ENCODE results near the gene TBC1D16. TPM values are rescaled to one million over a fixed set of nuclear protein-coding genes. Genes with fewer than 3 reads are reported as not detected.

TBC1D16 gene
- total RNA-seq, 6 experiments from 2014 or later: 15.1 to 25.5 (median 17.9) TPM

- Mint-ChIP-seq H3K27ac (no peak overlapping the region), H3K9me3 (no peaks in the 10 kb centered on the region), H3K4me3 (no peak overlapping the region), H3K27me3 (ENCODE audit: insufficient read depth) (peaks cover 44% of the 10 kb centered on the region), H3K36me3 (ENCODE audit: low read depth) (no peaks in the 10 kb centered on the region), H3K4me1 (ENCODE audit: low read depth) (peaks cover 5% of the 10 kb centered on the region; the same call in 1 of the 2 replicates)
- TF ChIP-seq CTCF (IDR thresholded peaks at IDR 0.05): no peak
- DNase-seq: no peak
Measured at GRCh38 chr17:79888811-79889634, 146.6 kb downstream of the TBC1D16 start.

- H3K27me3 Mint-ChIP-seq (ENCODE audit: insufficient read depth): peaks cover 51% of the 10 kb centered on the region
- DNase-seq: no peak
- H3K9me3 Mint-ChIP-seq: no peaks in the 10 kb centered on the region
- H3K36me3 Mint-ChIP-seq (ENCODE audit: low read depth): no peaks in the 10 kb centered on the region
- H3K27ac Mint-ChIP-seq: no peak overlapping the region
- TF ChIP-seq CTCF (IDR thresholded peaks at IDR 0.05): no peak
- peaks cover 5% of the 10 kb centered on the region; the same call in 1 of the 2 replicates for H3K4me1 Mint-ChIP-seq (ENCODE audit: low read depth)
- no peak overlapping the region for H3K4me3 Mint-ChIP-seq
Measured at GRCh38 chr17:79888009-79888540, 147.6 kb downstream of the TBC1D16 start.

- H3K27ac Mint-ChIP-seq: no peak overlapping the region
- H3K27me3 Mint-ChIP-seq (ENCODE audit: insufficient read depth): peaks cover 53% of the 10 kb centered on the region
Measured at GRCh38 chr17:79887451-79887991, 148.2 kb downstream of the TBC1D16 start.

DNA sequence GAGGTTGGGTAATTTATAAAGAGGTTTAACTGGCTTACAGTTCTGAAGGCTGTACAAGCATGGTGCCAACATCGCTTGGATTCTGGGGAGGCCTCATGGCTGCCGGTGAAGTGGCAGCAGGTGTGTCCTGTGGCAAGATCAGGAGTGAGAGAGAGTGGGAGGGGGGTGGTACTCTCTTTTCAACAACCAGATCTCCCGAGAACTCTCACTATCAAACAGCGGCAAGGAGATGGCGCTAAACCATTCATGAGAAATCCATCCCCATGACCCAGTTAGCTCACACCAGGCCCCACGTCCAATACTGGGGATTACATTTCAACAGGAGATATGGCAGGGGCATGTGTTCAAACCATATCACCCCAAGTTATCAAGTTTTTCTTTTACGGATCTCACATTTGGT is 152.5 kb downstream of the TBC1D16 start:
- Mint-ChIP-seq H3K36me3 (ENCODE audit: low read depth) (no peaks in the 10 kb centered on the region), H3K27ac (no peak overlapping the region), H3K4me3 (no peak overlapping the region), H3K27me3 (ENCODE audit: insufficient read depth) (peaks cover 31% of the 10 kb centered on the region), H3K4me1 (ENCODE audit: low read depth) (no peaks in the 10 kb centered on the region), H3K9me3 (no peaks in the 10 kb centered on the region)
- no peak for TF ChIP-seq CTCF (IDR thresholded peaks at IDR 0.05)
- DNase-seq: no peak

More at GRCh38 chr17:79887451-79887991, 148.2 kb downstream of the TBC1D16 start:
- H3K4me1 Mint-ChIP-seq (ENCODE audit: low read depth): peaks cover 5% of the 10 kb centered on the region; the same call in 1 of the 2 replicates
- no peak for DNase-seq
- no peak for TF ChIP-seq CTCF (IDR thresholded peaks at IDR 0.05)
- H3K9me3 Mint-ChIP-seq: no peaks in the 10 kb centered on the region
- H3K4me3 Mint-ChIP-seq: no peak overlapping the region
- H3K36me3 Mint-ChIP-seq (ENCODE audit: low read depth): no peaks in the 10 kb centered on the region

Other genes starting within 250 kb of the TBC1D16 start
- gene CBX8, start 238.8 kb downstream of the TBC1D16 start, total RNA-seq (2021; fragmentation: NEBNext Ultra II Directional; extraction: Animal tissue kit (Norgen Biotek cat#: 25700)): 10 to 100 TPM in 1 of 6 experiments, 1 to 10 TPM in 5; 6.0 to 10.6 (median 8.1) TPM
- gene CBX4, start 196.4 kb downstream of the TBC1D16 start, total RNA-seq (2021; fragmentation: NEBNext Ultra II Directional; extraction: Animal tissue kit (Norgen Biotek cat#: 25700)): 10 to 100 TPM; 18.2 to 20.2 (median 19.3) TPM
- gene CCDC40, start 770 bp upstream of the TBC1D16 start, total RNA-seq (2021; fragmentation: NEBNext Ultra II Directional; extraction: Animal tissue kit (Norgen Biotek cat#: 25700)): 1 to 10 TPM; 1.7 to 3.2 (median 2.1) TPM
- gene GAA, start 65.7 kb upstream of the TBC1D16 start, total RNA-seq (2021; fragmentation: NEBNext Ultra II Directional; extraction: Animal tissue kit (Norgen Biotek cat#: 25700)): 10 to 100 TPM; 17.4 to 34.1 (median 18.6) TPM
- 10 to 100 TPM; 80.8 to 99.8 (median 88.4) TPM for gene EIF4A3, start 111.3 kb upstream of the TBC1D16 start, total RNA-seq (2021; fragmentation: NEBNext Ultra II Directional; extraction: Animal tissue kit (Norgen Biotek cat#: 25700))
- gene CARD14, start 134.2 kb upstream of the TBC1D16 start, total RNA-seq (2021; fragmentation: NEBNext Ultra II Directional; extraction: Animal tissue kit (Norgen Biotek cat#: 25700)): not detected
- gene SGSH, start 184.5 kb upstream of the TBC1D16 start, total RNA-seq (2021; fragmentation: NEBNext Ultra II Directional; extraction: Animal tissue kit (Norgen Biotek cat#: 25700)): 10 to 100 TPM; 41.2 to 52.6 (median 47.5) TPM
- 10 to 100 TPM; 11.4 to 13.6 (median 12.5) TPM for gene SLC26A11, start 184.6 kb upstream of the TBC1D16 start, total RNA-seq (2021; fragmentation: NEBNext Ultra II Directional; extraction: Animal tissue kit (Norgen Biotek cat#: 25700))
- 10 to 100 TPM; 42.0 to 51.6 (median 48.3) TPM for gene RNF213, start 225.0 kb upstream of the TBC1D16 start, total RNA-seq (2021; fragmentation: NEBNext Ultra II Directional; extraction: Animal tissue kit (Norgen Biotek cat#: 25700))